SU-DHL-6 (cell line): ENCODE data around the gene DPYSL5.

ENCODE experiments used
- CTCF ChIP-seq: fragments of 200-600 bp; sonication (generic); IDR thresholded peaks from one replicate; pipeline ENCODE4 v1.5.1; 2017; ENCODE audit warnings: antibody characterized with exemption, mild to moderate bottlenecking, low read length, moderate library complexity; ENCODE audit not compliant: insufficient read depth, poor library complexity, severe bottlenecking
- EZH2phosphoT487 ChIP-seq: fragments of 200-600 bp; sonication (generic), shearing (Covaris generic); conservative IDR thresholded peaks from 2 replicates; pipeline ENCODE4 v1.6.1; 2018; ENCODE audit warnings: mild to moderate bottlenecking, antibody characterized with exemption, low read length, moderate library complexity, mixed read lengths

DNA sequence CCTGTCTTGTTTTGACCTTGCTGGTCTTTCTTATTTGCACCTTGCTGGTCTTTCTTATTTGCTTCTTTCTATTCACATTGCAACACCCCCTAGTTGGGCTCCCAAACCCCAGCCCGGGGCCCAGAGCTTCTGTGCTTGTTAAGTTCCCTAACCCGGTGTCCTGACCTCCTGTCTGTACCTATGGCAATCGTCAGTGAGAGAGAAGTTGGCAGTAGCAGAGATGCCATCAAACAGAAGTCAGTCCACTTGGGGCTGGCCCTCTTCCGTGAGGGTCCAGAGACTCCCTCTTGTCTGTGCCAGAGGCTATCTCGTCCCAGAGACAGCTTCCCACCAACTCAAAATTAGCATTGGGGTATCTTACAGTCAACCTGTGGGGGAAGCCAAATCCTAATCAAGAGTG lies 55.7 kb downstream of the DPYSL5 start:
- TF ChIP-seq CTCF (no peak), EZH2phosphoT487 (no peak)
